Suprapubic skin (tissue), 4 donors: ENCODE results near the gene ZACN.

ENCODE experiments used
- EP300 ChIP-seq: sonication (generic); formaldehyde crosslinking; IDR thresholded peaks from one replicate; pipeline ENCODE4 v1.6.1; 2017; ENCODE audit warnings: antibody characterized with exemption
- POLR2AphosphoS5 ChIP-seq, 3 donors: sonication (generic); formaldehyde crosslinking; IDR thresholded peaks; one replicate each; pipeline ENCODE4 v1.6.1; 2017; ENCODE audit warnings: antibody characterized with exemption in 3 of 3
- TF ChIP-seq, protein P1 (sequence below), 2 donors: fragments of 200-600 bp in 1 of 2; fragments of 450-650 bp in 1 of 2; sonication (generic) in 1 of 2; IDR thresholded peaks; one replicate each; pipeline ENCODE4 v1.5.1; 2016 to 2019; ENCODE audit warnings: antibody characterized with exemption in 2 of 2, mild to moderate bottlenecking in 1 of 2, moderate library complexity in 1 of 2

DNA sequence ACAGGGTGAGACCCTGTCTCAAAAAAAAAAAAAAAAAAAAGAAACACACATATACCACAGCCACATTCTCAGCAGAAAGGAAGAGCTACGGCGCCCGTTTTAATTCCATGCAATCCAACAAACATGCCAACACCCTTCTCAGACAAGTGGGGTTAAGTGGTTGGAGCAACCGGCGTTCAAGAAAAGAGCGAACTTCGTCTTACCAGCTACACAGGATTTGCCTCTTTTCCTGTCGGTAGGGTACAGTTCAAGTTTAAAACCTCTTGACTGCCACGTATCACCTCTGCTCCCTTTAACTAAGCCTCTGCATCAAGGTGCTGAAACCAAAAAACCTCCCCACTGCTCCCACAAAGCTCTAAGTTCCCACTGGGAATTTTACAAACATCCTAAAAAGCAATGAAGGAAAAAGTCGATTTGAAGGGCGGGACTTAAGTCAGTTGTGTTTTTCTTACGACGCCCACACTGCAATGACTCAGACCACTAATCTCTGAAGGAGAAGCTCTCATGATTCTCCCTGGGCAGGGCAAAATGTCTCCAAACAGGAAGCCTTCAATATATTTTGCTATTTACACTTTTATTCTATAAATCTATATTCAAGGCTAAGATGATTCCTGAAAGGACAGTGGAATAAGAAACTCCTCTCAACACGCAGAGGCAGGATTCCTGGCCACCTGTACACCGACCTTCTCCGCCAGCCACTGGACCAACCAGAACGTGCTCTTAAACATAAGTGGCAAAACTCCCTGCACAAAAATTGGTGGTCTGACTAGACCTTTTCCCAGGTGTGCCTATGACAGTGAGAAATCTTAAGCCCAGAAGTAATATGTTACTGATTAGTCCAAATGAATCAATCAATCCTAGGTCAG, 25.5 kb upstream of the ZACN start:
- TF ChIP-seq, protein P1, sequence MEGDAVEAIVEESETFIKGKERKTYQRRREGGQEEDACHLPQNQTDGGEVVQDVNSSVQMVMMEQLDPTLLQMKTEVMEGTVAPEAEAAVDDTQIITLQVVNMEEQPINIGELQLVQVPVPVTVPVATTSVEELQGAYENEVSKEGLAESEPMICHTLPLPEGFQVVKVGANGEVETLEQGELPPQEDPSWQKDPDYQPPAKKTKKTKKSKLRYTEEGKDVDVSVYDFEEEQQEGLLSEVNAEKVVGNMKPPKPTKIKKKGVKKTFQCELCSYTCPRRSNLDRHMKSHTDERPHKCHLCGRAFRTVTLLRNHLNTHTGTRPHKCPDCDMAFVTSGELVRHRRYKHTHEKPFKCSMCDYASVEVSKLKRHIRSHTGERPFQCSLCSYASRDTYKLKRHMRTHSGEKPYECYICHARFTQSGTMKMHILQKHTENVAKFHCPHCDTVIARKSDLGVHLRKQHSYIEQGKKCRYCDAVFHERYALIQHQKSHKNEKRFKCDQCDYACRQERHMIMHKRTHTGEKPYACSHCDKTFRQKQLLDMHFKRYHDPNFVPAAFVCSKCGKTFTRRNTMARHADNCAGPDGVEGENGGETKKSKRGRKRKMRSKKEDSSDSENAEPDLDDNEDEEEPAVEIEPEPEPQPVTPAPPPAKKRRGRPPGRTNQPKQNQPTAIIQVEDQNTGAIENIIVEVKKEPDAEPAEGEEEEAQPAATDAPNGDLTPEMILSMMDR (IDR thresholded peaks at IDR 0.05), result no peak
- TF ChIP-seq EP300, result no peak
- TF ChIP-seq POLR2AphosphoS5 (IDR thresholded peaks at IDR 0.05), result no peak
